ENCODE data around the gene SH3BGR. TPM values are rescaled to one million over a fixed set of nuclear protein-coding genes. Genes with fewer than 3 reads are reported as not detected.
A peak's percentile ranks its signal among the peaks of the same experiment; 100 is the strongest.

Gene SH3BGR
- total and polyA plus RNA-seq, 12 donors: 87.8 to 243 (median 144) TPM

DNA sequence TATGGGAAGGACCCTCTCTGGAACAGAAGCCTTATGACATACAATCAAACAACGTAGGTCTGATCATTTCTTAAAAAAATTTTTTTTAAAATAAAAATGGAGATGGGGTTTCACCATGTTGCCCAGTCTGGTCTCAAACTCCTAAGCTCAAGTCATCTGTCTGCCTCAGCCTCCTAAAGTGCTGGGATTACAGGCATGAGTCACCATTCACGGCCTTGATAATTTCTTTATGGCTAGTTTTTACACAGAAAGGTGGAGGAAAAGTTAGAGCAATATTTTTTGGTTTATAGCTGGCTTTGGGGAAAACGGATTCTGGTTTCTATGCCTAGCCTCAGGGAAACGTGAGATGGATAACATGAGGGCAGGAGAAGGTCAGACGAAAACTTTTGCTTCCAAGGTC lies 91.0 kb downstream of the SH3BGR start:
- H3K4me1 ChIP-seq: no peaks in the 10 kb centered on the region
- ATAC-seq (no peak), DNase-seq (no peak)
- peaks cover 0 to 16% (median 0%) of the 10 kb centered on the region in 11 donors for H3K9me3 ChIP-seq
- H3K27me3 ChIP-seq: no peaks in the 10 kb centered on the region
- intact Hi-C loops (cut with DNase I): no loop called here
- TF ChIP-seq, protein P1, sequence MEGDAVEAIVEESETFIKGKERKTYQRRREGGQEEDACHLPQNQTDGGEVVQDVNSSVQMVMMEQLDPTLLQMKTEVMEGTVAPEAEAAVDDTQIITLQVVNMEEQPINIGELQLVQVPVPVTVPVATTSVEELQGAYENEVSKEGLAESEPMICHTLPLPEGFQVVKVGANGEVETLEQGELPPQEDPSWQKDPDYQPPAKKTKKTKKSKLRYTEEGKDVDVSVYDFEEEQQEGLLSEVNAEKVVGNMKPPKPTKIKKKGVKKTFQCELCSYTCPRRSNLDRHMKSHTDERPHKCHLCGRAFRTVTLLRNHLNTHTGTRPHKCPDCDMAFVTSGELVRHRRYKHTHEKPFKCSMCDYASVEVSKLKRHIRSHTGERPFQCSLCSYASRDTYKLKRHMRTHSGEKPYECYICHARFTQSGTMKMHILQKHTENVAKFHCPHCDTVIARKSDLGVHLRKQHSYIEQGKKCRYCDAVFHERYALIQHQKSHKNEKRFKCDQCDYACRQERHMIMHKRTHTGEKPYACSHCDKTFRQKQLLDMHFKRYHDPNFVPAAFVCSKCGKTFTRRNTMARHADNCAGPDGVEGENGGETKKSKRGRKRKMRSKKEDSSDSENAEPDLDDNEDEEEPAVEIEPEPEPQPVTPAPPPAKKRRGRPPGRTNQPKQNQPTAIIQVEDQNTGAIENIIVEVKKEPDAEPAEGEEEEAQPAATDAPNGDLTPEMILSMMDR (IDR thresholded peaks at IDR 0.05): no peak
- 81 to 90% methylated on average over 5 of the region's 5 CpGs for WGBS, 2 donors
- no peak overlapping the region for H3K4me3 ChIP-seq
- no peak overlapping the region for H3K27ac ChIP-seq
- H3K36me3 ChIP-seq: no peaks in the 10 kb centered on the region

DNA sequence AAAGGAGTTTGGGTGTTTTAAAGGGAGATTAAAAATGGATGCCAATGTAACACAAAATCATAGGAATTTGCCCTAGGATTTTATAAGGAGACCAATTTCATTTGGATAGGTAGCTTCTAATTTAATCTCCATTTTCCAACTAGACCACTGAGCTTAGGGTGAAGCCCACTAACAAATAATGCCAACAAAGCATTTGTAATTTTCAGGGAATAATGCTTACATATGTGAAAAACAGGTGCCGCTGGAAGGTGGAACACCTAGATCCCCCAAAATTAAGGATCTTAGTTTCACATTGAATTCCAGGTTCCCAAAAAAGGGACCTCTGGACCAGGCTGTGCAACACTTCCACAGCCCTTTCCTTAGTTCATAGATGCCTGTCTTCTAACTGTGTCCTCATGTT lies 94.8 kb downstream of the SH3BGR start:
- ATAC-seq (no peak), DNase-seq (no peak)
- TF ChIP-seq, protein P1 (IDR thresholded peaks at IDR 0.05): no peak
- Histone ChIP-seq H3K36me3 (no peaks in the 10 kb centered on the region), H3K27me3 (no peaks in the 10 kb centered on the region), H3K27ac (no peak overlapping the region), H3K4me3 (no peak overlapping the region), H3K9me3 (peaks cover 0 to 26% (median 0%) of the 10 kb centered on the region in 11 donors), H3K4me1 (no peaks in the 10 kb centered on the region)
- intact Hi-C loops (cut with DNase I): no loop called here
- WGBS, 2 donors: 96% methylated on average over 1 of the region's 1 CpG

DNA sequence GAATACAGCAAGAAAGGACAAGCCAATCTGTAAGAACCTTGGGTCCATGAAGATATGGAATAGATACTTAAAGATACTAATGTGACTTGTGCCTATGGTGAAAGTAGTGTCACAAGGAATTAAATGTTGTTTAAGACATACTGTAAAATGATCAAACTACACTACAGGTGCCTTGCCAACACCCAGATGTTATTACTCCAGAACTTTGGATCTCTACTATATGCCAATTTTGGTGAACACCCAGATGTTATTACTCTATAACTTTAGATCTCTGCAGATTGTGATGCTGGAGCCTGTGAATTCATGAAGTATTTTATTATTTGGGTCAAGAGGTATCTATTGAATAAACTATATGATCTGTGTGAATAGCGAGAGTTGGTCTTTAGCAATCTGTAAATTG lies 101.1 kb downstream of the SH3BGR start:
- TF ChIP-seq, protein P1 (IDR thresholded peaks at IDR 0.05): no peak
- 70 to 72% methylated on average over 1 of the region's 1 CpG for WGBS, 2 donors
- H3K9me3 ChIP-seq: peaks cover 0 to 16% (median 0%) of the 10 kb centered on the region in 11 donors
- no peak for ATAC-seq
- H3K36me3 ChIP-seq: no peaks in the 10 kb centered on the region
- H3K4me3 ChIP-seq: no peak overlapping the region
- peaks cover 0 to 12% (median 0%) of the 10 kb centered on the region in 9 donors for H3K4me1 ChIP-seq
- intact Hi-C loops (cut with DNase I): loop anchor here in 1 of 10 donors (5.0 kb wide), 1 partner anchor 1081 kb away; no protein-coding TSS in a partner anchor
- H3K27ac ChIP-seq: no peak overlapping the region
- DNase-seq: no peak
- no peaks in the 10 kb centered on the region for H3K27me3 ChIP-seq

DNA sequence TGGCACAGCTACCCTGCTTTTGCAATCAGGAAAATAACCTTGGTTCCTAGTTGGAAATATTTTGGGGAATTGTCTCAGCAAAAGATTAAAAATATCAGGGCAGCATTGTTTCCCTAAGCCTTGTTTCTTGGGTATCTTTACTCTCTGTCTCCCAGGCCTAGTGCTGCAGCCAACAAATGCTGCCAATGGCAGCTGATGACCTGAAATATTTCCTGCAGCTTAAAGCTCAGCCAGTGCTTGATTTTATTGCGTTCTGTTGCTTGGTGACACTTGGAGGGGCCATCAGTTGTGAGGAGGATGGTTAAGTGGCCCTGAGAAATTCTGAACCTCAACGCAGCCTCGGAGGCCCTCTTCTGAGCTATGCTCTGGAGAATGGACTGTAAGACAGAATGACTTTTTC lies 101.6 kb downstream of the SH3BGR start:
- no peak overlapping the region for H3K4me3 ChIP-seq
- H3K27ac ChIP-seq: no peak overlapping the region
- TF ChIP-seq, protein P1 (IDR thresholded peaks at IDR 0.05): no peak
- DNase-seq (no peak), ATAC-seq (peak in 3 of 8 donors; percentile 28 to 52 (median 42))
- H3K36me3 ChIP-seq: no peaks in the 10 kb centered on the region
- WGBS, 2 donors: 37 to 38% methylated on average over 3 of the region's 3 CpGs
- H3K27me3 ChIP-seq: no peaks in the 10 kb centered on the region
- peaks cover 0 to 16% (median 0%) of the 10 kb centered on the region in 11 donors for H3K9me3 ChIP-seq
- H3K4me1 ChIP-seq: peaks cover 0 to 12% (median 0%) of the 10 kb centered on the region in 9 donors
- intact Hi-C loops (cut with DNase I): loop anchor here in 1 of 10 donors (5.0 kb wide), 1 partner anchor 1081 kb away; no protein-coding TSS in a partner anchor

Data from heart right ventricle (tissue), 16 donors.